Measurements from ENCODE around the gene ANGPTL1.

Gene ANGPTL1

DNA sequence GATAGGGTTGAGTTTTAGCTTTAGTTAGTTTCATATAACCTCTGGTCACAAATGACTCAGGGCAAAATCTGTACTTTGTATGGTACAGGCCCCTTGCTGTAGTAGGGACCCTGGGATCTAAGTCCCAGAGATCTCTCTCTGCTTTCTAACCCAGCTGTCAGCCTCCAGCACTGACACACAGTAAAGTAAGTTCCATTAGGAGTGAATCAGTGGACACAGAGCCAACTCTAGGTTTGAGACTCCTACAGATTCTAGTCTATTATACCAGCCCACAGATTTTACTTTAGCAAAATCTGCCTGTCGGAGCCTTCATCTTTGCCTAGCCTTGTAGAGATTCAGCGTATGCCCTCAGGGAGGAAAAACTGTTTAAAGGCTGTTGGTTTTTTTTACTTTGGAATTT lies 52.5 kb downstream of the ANGPTL1 start (continued):
- TF ChIP-seq, protein P1, sequence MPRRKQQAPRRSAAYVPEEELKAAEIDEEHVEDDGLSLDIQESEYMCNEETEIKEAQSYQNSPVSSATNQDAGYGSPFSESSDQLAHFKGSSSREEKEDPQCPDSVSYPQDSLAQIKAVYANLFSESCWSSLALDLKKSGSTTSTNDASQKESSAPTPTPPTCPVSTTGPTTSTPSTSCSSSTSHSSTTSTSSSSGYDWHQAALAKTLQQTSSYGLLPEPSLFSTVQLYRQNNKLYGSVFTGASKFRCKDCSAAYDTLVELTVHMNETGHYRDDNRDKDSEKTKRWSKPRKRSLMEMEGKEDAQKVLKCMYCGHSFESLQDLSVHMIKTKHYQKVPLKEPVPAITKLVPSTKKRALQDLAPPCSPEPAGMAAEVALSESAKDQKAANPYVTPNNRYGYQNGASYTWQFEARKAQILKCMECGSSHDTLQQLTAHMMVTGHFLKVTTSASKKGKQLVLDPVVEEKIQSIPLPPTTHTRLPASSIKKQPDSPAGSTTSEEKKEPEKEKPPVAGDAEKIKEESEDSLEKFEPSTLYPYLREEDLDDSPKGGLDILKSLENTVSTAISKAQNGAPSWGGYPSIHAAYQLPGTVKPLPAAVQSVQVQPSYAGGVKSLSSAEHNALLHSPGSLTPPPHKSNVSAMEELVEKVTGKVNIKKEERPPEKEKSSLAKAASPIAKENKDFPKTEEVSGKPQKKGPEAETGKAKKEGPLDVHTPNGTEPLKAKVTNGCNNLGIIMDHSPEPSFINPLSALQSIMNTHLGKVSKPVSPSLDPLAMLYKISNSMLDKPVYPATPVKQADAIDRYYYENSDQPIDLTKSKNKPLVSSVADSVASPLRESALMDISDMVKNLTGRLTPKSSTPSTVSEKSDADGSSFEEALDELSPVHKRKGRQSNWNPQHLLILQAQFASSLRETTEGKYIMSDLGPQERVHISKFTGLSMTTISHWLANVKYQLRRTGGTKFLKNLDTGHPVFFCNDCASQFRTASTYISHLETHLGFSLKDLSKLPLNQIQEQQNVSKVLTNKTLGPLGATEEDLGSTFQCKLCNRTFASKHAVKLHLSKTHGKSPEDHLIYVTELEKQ (tag by site-specific recombination; IDR thresholded peaks at IDR 0.05; ENCODE audit: borderline replicate concordance) = no peak
- TF ChIP-seq EGR2 (tag by site-specific recombination; IDR thresholded peaks at IDR 0.05; ENCODE audit: low read depth) = no peak

DNA sequence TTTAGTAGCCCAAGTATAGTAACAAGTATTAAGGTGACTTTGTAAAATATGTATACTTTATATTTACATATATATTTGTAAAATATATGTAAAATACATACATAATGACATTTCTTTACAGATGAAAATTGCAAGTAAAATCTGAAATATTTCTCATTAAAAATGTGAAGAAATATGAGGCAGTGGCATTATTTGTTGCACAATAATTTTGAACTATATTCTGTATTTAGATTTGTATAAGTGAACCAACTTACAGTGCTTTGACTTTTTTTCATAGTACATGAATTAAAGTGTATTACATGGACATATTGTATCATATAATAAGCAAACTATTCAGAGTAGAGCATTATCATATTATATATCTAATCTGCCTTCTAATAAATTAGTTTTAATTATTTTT lies 60.3 kb downstream of the ANGPTL1 start:
- Histone ChIP-seq H3K9me3 (ENCODE audit: control insufficient read depth, insufficient read depth, low read depth, low read length) (no peaks in the 10 kb centered on the region), H3K36me3 (ENCODE audit: control insufficient read depth in 2 of 2, insufficient read depth in 1 of 2, low read length in 2 of 2) (0 out of 3 replicates have a peak, but pooled peaks cover 0 to 3% of the 10 kb centered on the region in 2 experiments), H3K27ac (ENCODE audit: extremely low read depth, low read depth, low read length) (no peak overlapping the region), H3K4me3 (ENCODE audit: low read depth, low read length) (no peak overlapping the region), H3K4me1 (ENCODE audit: control insufficient read depth, insufficient read depth, low read length) (no peaks in the 10 kb centered on the region)
- TF ChIP-seq ZNF302 (tag by site-specific recombination; IDR thresholded peaks at IDR 0.05; ENCODE audit: low read depth) (no peak), ZNF658 (tag by site-specific recombination; IDR thresholded peaks at IDR 0.05) (no peak), ZSCAN23 (tag by site-specific recombination; IDR thresholded peaks at IDR 0.05) (no peak), ZNF366 (tag by site-specific recombination; conservative IDR thresholded peaks at IDR 0.05) (no peak), ZNF10 (tag by site-specific recombination; IDR thresholded peaks at IDR 0.05) (no peak), ZNF561 (tag by site-specific recombination; IDR thresholded peaks at IDR 0.05; ENCODE audit: borderline replicate concordance) (no peak), MEIS1 (CRISPR knock-in tag; IDR thresholded peaks at IDR 0.05; ENCODE audit: borderline replicate concordance) (no peak), YY2 (tag by site-specific recombination; IDR thresholded peaks at IDR 0.05) (no peak), HOXA7 (CRISPR knock-in tag; IDR thresholded peaks at IDR 0.05; ENCODE audit: borderline replicate concordance) (no peak), ZNF600 (tag by site-specific recombination; IDR thresholded peaks at IDR 0.05) (no peak)
- TF ChIP-seq, protein P2, sequence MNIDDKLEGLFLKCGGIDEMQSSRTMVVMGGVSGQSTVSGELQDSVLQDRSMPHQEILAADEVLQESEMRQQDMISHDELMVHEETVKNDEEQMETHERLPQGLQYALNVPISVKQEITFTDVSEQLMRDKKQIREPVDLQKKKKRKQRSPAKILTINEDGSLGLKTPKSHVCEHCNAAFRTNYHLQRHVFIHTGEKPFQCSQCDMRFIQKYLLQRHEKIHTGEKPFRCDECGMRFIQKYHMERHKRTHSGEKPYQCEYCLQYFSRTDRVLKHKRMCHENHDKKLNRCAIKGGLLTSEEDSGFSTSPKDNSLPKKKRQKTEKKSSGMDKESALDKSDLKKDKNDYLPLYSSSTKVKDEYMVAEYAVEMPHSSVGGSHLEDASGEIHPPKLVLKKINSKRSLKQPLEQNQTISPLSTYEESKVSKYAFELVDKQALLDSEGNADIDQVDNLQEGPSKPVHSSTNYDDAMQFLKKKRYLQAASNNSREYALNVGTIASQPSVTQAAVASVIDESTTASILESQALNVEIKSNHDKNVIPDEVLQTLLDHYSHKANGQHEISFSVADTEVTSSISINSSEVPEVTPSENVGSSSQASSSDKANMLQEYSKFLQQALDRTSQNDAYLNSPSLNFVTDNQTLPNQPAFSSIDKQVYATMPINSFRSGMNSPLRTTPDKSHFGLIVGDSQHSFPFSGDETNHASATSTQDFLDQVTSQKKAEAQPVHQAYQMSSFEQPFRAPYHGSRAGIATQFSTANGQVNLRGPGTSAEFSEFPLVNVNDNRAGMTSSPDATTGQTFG (tag by site-specific recombination; IDR thresholded peaks at IDR 0.05; ENCODE audit: borderline replicate concordance) = no peak
- ChIA-PET CTCF (no interaction called here), POLR2A (no interaction called here)

DNA sequence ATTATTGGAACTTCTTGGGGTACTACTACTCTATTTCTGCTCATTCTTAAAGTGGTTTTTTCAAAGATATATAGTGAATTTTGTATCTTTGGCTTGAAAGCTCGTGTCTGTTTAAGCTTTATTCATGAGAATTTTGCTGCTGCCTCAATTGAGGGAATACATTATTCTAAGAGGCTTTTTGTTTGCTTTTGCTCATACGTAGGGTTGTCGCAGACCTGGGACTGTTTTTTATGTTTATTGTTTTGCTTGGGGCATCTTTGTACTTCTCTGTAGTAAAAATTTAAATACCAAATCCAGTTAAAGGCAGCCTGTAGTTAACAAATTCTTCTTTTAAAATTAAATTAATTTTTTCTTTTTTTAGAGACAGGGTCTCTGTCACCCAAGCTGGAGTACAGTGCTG lies 62.3 kb downstream of the ANGPTL1 start:
- 0 out of 3 replicates have a peak, but pooled peaks cover 0 to 3% of the 10 kb centered on the region in 2 experiments for H3K36me3 ChIP-seq (ENCODE audit: control insufficient read depth in 2 of 2, insufficient read depth in 1 of 2, low read length in 2 of 2)
- H3K4me1 ChIP-seq (ENCODE audit: control insufficient read depth, insufficient read depth, low read length) = no peaks in the 10 kb centered on the region
- ChIA-PET POLR2A (no interaction called here), CTCF (no interaction called here)
- H3K9me3 ChIP-seq (ENCODE audit: control insufficient read depth, insufficient read depth, low read depth, low read length) = no peaks in the 10 kb centered on the region
- H3K4me3 ChIP-seq (ENCODE audit: low read depth, low read length) = no peak overlapping the region
- no peak overlapping the region for H3K27ac ChIP-seq (ENCODE audit: extremely low read depth, low read depth, low read length)
- no peak for TF ChIP-seq SETDB1 (IDR thresholded peaks at IDR 0.05; ENCODE audit: insufficient read length, low read length)
- no peak for TF ChIP-seq ZNF658 (tag by site-specific recombination; IDR thresholded peaks at IDR 0.05)
- no peak for TF ChIP-seq ZNF514 (tag by site-specific recombination; IDR thresholded peaks at IDR 0.05)
- TF ChIP-seq ZNF155 (tag by site-specific recombination; IDR thresholded peaks at IDR 0.05) = no peak
- no peak for TF ChIP-seq ZNF239 (tag by site-specific recombination; IDR thresholded peaks at IDR 0.05)
- no peak for TF ChIP-seq ZNF701 (tag by site-specific recombination; IDR thresholded peaks at IDR 0.05)
- no peak for TF ChIP-seq ZNF654 (tag by site-specific recombination; IDR thresholded peaks at IDR 0.05; ENCODE audit: low read depth)
- TF ChIP-seq, protein P3, sequence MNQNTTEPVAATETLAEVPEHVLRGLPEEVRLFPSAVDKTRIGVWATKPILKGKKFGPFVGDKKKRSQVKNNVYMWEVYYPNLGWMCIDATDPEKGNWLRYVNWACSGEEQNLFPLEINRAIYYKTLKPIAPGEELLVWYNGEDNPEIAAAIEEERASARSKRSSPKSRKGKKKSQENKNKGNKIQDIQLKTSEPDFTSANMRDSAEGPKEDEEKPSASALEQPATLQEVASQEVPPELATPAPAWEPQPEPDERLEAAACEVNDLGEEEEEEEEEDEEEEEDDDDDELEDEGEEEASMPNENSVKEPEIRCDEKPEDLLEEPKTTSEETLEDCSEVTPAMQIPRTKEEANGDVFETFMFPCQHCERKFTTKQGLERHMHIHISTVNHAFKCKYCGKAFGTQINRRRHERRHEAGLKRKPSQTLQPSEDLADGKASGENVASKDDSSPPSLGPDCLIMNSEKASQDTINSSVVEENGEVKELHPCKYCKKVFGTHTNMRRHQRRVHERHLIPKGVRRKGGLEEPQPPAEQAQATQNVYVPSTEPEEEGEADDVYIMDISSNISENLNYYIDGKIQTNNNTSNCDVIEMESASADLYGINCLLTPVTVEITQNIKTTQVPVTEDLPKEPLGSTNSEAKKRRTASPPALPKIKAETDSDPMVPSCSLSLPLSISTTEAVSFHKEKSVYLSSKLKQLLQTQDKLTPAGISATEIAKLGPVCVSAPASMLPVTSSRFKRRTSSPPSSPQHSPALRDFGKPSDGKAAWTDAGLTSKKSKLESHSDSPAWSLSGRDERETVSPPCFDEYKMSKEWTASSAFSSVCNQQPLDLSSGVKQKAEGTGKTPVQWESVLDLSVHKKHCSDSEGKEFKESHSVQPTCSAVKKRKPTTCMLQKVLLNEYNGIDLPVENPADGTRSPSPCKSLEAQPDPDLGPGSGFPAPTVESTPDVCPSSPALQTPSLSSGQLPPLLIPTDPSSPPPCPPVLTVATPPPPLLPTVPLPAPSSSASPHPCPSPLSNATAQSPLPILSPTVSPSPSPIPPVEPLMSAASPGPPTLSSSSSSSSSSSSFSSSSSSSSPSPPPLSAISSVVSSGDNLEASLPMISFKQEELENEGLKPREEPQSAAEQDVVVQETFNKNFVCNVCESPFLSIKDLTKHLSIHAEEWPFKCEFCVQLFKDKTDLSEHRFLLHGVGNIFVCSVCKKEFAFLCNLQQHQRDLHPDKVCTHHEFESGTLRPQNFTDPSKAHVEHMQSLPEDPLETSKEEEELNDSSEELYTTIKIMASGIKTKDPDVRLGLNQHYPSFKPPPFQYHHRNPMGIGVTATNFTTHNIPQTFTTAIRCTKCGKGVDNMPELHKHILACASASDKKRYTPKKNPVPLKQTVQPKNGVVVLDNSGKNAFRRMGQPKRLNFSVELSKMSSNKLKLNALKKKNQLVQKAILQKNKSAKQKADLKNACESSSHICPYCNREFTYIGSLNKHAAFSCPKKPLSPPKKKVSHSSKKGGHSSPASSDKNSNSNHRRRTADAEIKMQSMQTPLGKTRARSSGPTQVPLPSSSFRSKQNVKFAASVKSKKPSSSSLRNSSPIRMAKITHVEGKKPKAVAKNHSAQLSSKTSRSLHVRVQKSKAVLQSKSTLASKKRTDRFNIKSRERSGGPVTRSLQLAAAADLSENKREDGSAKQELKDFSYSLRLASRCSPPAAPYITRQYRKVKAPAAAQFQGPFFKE (tag by site-specific recombination; IDR thresholded peaks at IDR 0.05; ENCODE audit: borderline replicate concordance) = no peak

All from HEK293 (cell line).